WTC11 (cell line): Measurements from ENCODE around the gene MAST4.

Source experiments
- CREB1 ChIP-seq: sonication (generic); formaldehyde crosslinking; IDR thresholded peaks from 2 replicates; pipeline ENCODE4 v1.8.0; 2023; ENCODE audit warnings: mild to moderate bottlenecking, missing genetic modification reagents
- ELF4 ChIP-seq: sonication (generic); formaldehyde crosslinking; IDR thresholded peaks from 2 replicates; pipeline ENCODE4 v1.8.1; 2022; ENCODE audit warnings: low read depth, mild to moderate bottlenecking, moderate library complexity, missing genetic modification reagents
- ESRRA ChIP-seq: sonication (generic); formaldehyde crosslinking; IDR thresholded peaks from 2 replicates; pipeline ENCODE4 v1.8.1; 2022; ENCODE audit warnings: mild to moderate bottlenecking, missing genetic modification reagents, borderline replicate concordance
- JAZF1 ChIP-seq: fragments of 250-450 bp; sonication (Bioruptor Pico); IDR thresholded peaks from 2 replicates; pipeline ENCODE4 v1.9.0; 2021; ENCODE audit warnings: moderate library complexity, mild to moderate bottlenecking, inconsistent platforms
- MLX ChIP-seq: sonication (generic); formaldehyde crosslinking; IDR thresholded peaks from 2 replicates; pipeline ENCODE4 v1.8.1; 2023; ENCODE audit warnings: mild to moderate bottlenecking, missing genetic modification reagents, moderate library complexity
- TP53 ChIP-seq: sonication (generic); formaldehyde crosslinking; IDR thresholded peaks from 2 replicates; pipeline ENCODE4 v1.8.1; 2023; ENCODE audit warnings: mild to moderate bottlenecking, missing genetic modification reagents
- USF2 ChIP-seq: sonication (generic); formaldehyde crosslinking; IDR thresholded peaks from 2 replicates; pipeline ENCODE4 v1.8.1; 2023; ENCODE audit warnings: mild to moderate bottlenecking, missing genetic modification reagents, moderate library complexity
- TF ChIP-seq, protein P1 (sequence below): fragments of 200-600 bp; IDR thresholded peaks from 2 replicates; pipeline ENCODE4 v1.8.0; 2022; ENCODE audit warnings: antibody characterized with exemption

DNA sequence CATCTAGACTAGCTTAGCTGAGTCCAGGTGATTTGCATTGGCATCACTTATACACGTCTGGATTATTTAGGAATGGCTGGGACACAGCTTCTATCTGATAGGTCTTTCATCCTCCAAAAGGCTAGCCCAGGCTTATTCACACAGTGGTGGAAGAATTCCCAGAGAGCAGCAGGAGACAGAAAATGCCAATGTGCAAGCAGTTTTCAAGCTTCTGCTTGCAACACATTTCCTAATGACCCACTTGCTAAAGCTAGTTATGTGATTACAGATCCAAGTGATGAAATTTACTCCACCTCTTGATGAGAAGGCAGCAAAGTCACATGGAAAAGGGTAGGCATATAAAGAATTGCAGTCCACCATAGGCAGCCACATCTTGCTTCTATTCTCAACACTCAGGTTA, 44.2 kb upstream of the MAST4 start:
- no peak for TF ChIP-seq ELF4
- TF ChIP-seq CREB1 (CRISPR knock-in tag) = no peak
- no peak for TF ChIP-seq JAZF1 (CRISPR knock-in tag)
- TF ChIP-seq, protein P1, sequence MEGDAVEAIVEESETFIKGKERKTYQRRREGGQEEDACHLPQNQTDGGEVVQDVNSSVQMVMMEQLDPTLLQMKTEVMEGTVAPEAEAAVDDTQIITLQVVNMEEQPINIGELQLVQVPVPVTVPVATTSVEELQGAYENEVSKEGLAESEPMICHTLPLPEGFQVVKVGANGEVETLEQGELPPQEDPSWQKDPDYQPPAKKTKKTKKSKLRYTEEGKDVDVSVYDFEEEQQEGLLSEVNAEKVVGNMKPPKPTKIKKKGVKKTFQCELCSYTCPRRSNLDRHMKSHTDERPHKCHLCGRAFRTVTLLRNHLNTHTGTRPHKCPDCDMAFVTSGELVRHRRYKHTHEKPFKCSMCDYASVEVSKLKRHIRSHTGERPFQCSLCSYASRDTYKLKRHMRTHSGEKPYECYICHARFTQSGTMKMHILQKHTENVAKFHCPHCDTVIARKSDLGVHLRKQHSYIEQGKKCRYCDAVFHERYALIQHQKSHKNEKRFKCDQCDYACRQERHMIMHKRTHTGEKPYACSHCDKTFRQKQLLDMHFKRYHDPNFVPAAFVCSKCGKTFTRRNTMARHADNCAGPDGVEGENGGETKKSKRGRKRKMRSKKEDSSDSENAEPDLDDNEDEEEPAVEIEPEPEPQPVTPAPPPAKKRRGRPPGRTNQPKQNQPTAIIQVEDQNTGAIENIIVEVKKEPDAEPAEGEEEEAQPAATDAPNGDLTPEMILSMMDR = no peak
- TF ChIP-seq TP53 (CRISPR knock-in tag) = no peak
- TF ChIP-seq ESRRA (CRISPR knock-in tag) = no peak
- TF ChIP-seq USF2 = no peak
- no peak for TF ChIP-seq MLX
